Lung (tissue), 12 donors: ENCODE results near the gene GPATCH8. TPM values are rescaled to one million over a fixed set of nuclear protein-coding genes. Genes with fewer than 3 reads are reported as not detected.

Experiments used
- ATAC-seq: fragments of 200-7000 bp; cut with Tn5 transposase; one replicate; pipeline ENCODE4 v1.9.1; 2020; ENCODE audit warnings: moderate number of reproducible peaks; ENCODE audit not compliant: insufficient read depth, low FRiP score
- DNase-seq, 3 donors: peaks; one replicate each; pipeline ENCODE4 v3.0.0-alpha.2; 2013 to 2017
- H3K27ac ChIP-seq, 2 donors: one replicate each; pipeline ENCODE4 v1.5.1; 2013; ENCODE audit warnings: mild to moderate bottlenecking in 2 of 2, moderate library complexity in 2 of 2, control low read depth in 1 of 2, inconsistent platforms in 1 of 2, low read depth in 1 of 2, low read length in 1 of 2
- H3K27me3 ChIP-seq, 3 donors: one replicate each; pipeline ENCODE4 v1.5.1; 2013; ENCODE audit warnings: low read length in 2 of 3; ENCODE audit not compliant: control insufficient read depth in 3 of 3, insufficient read depth in 3 of 3
- H3K36me3 ChIP-seq, 4 donors: one replicate each; pipeline ENCODE4 v1.5.1; 2013; ENCODE audit warnings: low read length in 4 of 4, mild to moderate bottlenecking in 1 of 4, moderate library complexity in 1 of 4; ENCODE audit not compliant: control insufficient read depth in 4 of 4, insufficient read depth in 4 of 4
- H3K4me1 ChIP-seq, 5 donors: one replicate each; pipeline ENCODE4 v1.5.1; 2013; ENCODE audit warnings: low read length in 5 of 5, mild to moderate bottlenecking in 2 of 5, moderate library complexity in 1 of 5; ENCODE audit not compliant: control insufficient read depth in 5 of 5, insufficient read depth in 5 of 5
- H3K4me3 ChIP-seq: one replicate; pipeline ENCODE4 v1.5.1; 2013; ENCODE audit warnings: mild to moderate bottlenecking, control low read depth, moderate library complexity
- H3K9ac ChIP-seq, 2 donors: one replicate each; pipeline ENCODE4 v1.5.1; 2013; ENCODE audit warnings: low read length in 2 of 2, control low read depth in 1 of 2; ENCODE audit not compliant: insufficient read depth in 1 of 2
- H3K9me3 ChIP-seq, 4 donors: one replicate each; pipeline ENCODE4 v1.5.1; 2013; ENCODE audit warnings: low read length in 3 of 4, mild to moderate bottlenecking in 1 of 4, moderate library complexity in 1 of 4; ENCODE audit not compliant: control insufficient read depth in 4 of 4, insufficient read depth in 3 of 4
- CTCF ChIP-seq: IDR thresholded peaks from 2 replicates; pipeline ENCODE4 v1.5.1; 2012; ENCODE audit warnings: mild to moderate bottlenecking; ENCODE audit errors: control extremely low read depth, extremely low read depth
- WGBS, 2 donors: extraction: QIAGEN DNeasy Blood & Tissue Kit; methylation state at CpG; one replicate each; pipeline ENCODE4 v1.1.7; 2013; 5-methylcytosine and 5-hydroxymethylcytosine counted together
- polyA plus RNA-seq, 2 donors: library from polyadenylated mRNA; stranded (reverse); fragments of 200-250 nt; gene quantifications; one replicate each; pipeline ENCODE4 v1.2.1, GENCODE V29; 2013
- total RNA-seq, 2 donors: library from RNA; depleted of rRNA in 1 of 2; stranded (reverse); fragments of >200 nt in 1 of 2; gene quantifications; one replicate each; pipeline ENCODE4 v1.2.1, GENCODE V29; 2014 to 2021
- donor health status: control.
- donor health status: control.
- donor health status: Bipolar disorder and iron deficiency.
- donor health status: healthy.
- donor health status: DM: yes; HTN: yes; CAD: no.

Gene GPATCH8
- total and polyA plus RNA-seq, 4 donors, result 8.9 to 62.0 (median 23.8) TPM

- no peak overlapping the region for H3K9ac ChIP-seq
- H3K27me3 ChIP-seq, result no peaks in the 10 kb centered on the region
- peaks cover 4 to 17% (median 8%) of the 10 kb centered on the region in 5 donors for H3K4me1 ChIP-seq
- no peaks in the 10 kb centered on the region for H3K36me3 ChIP-seq
- no peak for DNase-seq
- ATAC-seq, result no peak
- H3K4me3 ChIP-seq, result no peak overlapping the region
- H3K27ac ChIP-seq, result no peak overlapping the region
- 93 to 94% methylated on average over 2 of the region's 2 CpGs for WGBS, 2 donors
- TF ChIP-seq CTCF, result no peak
- no peaks in the 10 kb centered on the region for H3K9me3 ChIP-seq
These were observed 6.4 kb downstream of the GPATCH8 start for GRCh38 chr17:44496815-44497214.

- DNase-seq (no peak), ATAC-seq (no peak)
- Histone ChIP-seq H3K27me3 (no peaks in the 10 kb centered on the region), H3K9me3 (no peaks in the 10 kb centered on the region), H3K36me3 (peaks cover 0 to 4% (median 2%) of the 10 kb centered on the region in 4 donors), H3K9ac (no peak overlapping the region), H3K4me1 (peaks cover 0 to 5% (median 0%) of the 10 kb centered on the region in 5 donors), H3K27ac (no peak overlapping the region), H3K4me3 (no peak overlapping the region)
- no peak for TF ChIP-seq CTCF
- 96% methylated on average over 5 of the region's 5 CpGs for WGBS, 2 donors
These were observed 9.9 kb downstream of the GPATCH8 start for GRCh38 chr17:44493339-44493738.

DNA sequence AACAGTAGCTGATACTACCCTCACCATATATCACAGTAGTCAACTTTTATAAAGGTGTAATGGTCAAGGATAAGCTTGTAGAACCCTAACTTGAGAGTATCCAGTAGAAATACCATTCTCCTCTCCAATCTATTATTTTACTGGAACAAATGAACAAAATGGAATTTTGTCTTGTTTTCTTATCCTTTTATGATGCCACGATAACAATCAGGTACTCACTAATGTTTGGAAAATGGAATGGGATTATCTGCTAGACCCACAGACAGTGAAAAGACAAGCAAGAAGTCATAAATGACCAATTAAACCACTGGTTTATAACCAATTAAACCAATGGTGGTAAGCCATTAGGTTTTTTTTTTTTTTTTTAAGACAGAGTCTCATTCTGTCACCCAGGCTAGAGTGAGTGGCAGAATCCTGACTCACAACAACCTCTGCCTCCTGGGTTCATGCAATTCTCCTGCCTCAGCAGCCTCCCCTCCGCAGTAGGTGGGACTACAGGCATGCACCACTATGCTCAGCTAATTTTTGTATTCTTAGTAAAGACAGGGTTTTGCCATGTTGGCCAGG lies 10.4 kb downstream of the GPATCH8 start:
- H3K9me3 ChIP-seq, result no peaks in the 10 kb centered on the region
- no peak overlapping the region for H3K9ac ChIP-seq
- peaks cover 0 to 4% (median 2%) of the 10 kb centered on the region in 4 donors for H3K36me3 ChIP-seq
- H3K4me1 ChIP-seq, result peaks cover 0 to 5% (median 0%) of the 10 kb centered on the region in 5 donors
- no peaks in the 10 kb centered on the region for H3K27me3 ChIP-seq
- no peak for ATAC-seq
- WGBS, 2 donors, result 97 to 100% methylated on average over 2 of the region's 2 CpGs
- H3K27ac ChIP-seq, result no peak overlapping the region
- H3K4me3 ChIP-seq, result no peak overlapping the region
- TF ChIP-seq CTCF, result no peak
- DNase-seq, result no peak

GRCh38 chr17:44489581-44489980 lies 13.6 kb downstream of the GPATCH8 start:
- Histone ChIP-seq H3K4me1 (peaks cover 0 to 3% (median 0%) of the 10 kb centered on the region in 5 donors), H3K9me3 (no peaks in the 10 kb centered on the region), H3K36me3 (peaks cover 0 to 4% (median 2%) of the 10 kb centered on the region in 4 donors), H3K9ac (no peak overlapping the region), H3K4me3 (no peak overlapping the region), H3K27me3 (no peaks in the 10 kb centered on the region), H3K27ac (no peak overlapping the region)
- WGBS, 2 donors, result 91% methylated on average over 6 of the region's 6 CpGs
- TF ChIP-seq CTCF, result no peak
- no peak for DNase-seq
- ATAC-seq, result no peak
